Adrenal gland (tissue), 5 donors: Measurements from ENCODE around the gene USB1.

ENCODE experiments used
- POLR2A ChIP-seq, 2 donors: fragments of 450-650 bp; IDR thresholded peaks; one replicate each; pipeline ENCODE4 v1.6.1; 2017; ENCODE audit warnings: antibody characterized with exemption in 2 of 2, mild to moderate bottlenecking in 2 of 2, moderate library complexity in 1 of 2
- TF ChIP-seq, protein P1 (sequence below), 6 experiments: fragments of 450-650 bp in 4 of 6; fragments of 200-600 bp in 2 of 6; sonication (generic) in 1 of 6; IDR thresholded peaks; 1 replicate in 5 of 6; 2 replicates in 1 of 6; pipeline versions ENCODE4 v1.5.1 to v1.8.0; 2016 to 2021; ENCODE audit warnings: antibody characterized with exemption in 6 of 6, mild to moderate bottlenecking in 2 of 6, moderate library complexity in 1 of 6
- donor health status: DM: no; HTN: no; CAD: no.

DNA sequence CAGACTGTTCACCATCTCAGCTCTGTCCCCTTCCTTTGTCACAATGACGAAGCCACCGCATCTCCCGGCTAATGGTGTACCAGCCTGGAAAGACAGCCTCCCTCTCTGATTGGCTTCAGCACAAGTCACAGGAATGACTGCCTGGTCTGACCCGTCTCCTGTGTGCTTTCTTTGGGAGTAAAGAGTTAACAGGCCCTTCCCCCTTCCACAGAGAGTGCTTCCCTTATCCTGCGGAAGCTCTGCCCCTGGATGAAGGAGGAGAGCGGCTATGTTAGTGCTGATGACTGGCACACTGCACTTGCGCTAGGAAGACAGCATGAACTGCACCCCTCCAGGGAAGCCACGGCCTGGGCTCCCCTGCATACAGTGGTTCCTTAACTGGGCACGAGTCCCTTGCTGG is 11.3 kb downstream of the USB1 start:
- TF ChIP-seq, protein P1, sequence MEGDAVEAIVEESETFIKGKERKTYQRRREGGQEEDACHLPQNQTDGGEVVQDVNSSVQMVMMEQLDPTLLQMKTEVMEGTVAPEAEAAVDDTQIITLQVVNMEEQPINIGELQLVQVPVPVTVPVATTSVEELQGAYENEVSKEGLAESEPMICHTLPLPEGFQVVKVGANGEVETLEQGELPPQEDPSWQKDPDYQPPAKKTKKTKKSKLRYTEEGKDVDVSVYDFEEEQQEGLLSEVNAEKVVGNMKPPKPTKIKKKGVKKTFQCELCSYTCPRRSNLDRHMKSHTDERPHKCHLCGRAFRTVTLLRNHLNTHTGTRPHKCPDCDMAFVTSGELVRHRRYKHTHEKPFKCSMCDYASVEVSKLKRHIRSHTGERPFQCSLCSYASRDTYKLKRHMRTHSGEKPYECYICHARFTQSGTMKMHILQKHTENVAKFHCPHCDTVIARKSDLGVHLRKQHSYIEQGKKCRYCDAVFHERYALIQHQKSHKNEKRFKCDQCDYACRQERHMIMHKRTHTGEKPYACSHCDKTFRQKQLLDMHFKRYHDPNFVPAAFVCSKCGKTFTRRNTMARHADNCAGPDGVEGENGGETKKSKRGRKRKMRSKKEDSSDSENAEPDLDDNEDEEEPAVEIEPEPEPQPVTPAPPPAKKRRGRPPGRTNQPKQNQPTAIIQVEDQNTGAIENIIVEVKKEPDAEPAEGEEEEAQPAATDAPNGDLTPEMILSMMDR (IDR thresholded peaks at IDR 0.05) = no peak
- TF ChIP-seq POLR2A (IDR thresholded peaks at IDR 0.05) = no peak
